ENCODE results near the gene CCL24. TPM values are rescaled to one million over a fixed set of nuclear protein-coding genes. Genes with fewer than 3 reads are reported as not detected.
"Not testable (repeated sequence)": the region's sequence is repeated elsewhere in the genome, so short reads cannot be mapped to it uniquely, and the experiment has no call there.

Gene CCL24
- total RNA-seq, 1 experiment from 2014 or later: not detected

GRCh38 chr7:75833662-75834061 is 20.1 kb upstream of the CCL24 start:
- H3K27ac ChIP-seq (ENCODE audit: low read length); H3K9me3 ChIP-seq (ENCODE audit: low read length); H3K4me2 ChIP-seq (ENCODE audit: low read depth, low read length, poor library complexity, severe bottlenecking); H3K27me3 ChIP-seq (ENCODE audit: low read length); H3K4me1 ChIP-seq (ENCODE audit: low read length); H3K4me3 ChIP-seq (ENCODE audit: low read length); H2AFZ ChIP-seq (ENCODE audit: low read length); H3K9me2 ChIP-seq (replicated peaks; ENCODE audit: insufficient read depth, low read length); H4K20me1 ChIP-seq (ENCODE audit: insufficient read depth, low read depth, low read length); H3K79me2 ChIP-seq (ENCODE audit: low read length); H3K36me3 ChIP-seq (ENCODE audit: insufficient read depth, low read length); H3K9ac ChIP-seq (ENCODE audit: low read length); DNase-seq: not testable (repeated sequence)

GRCh38 chr7:75830978-75831377 is 17.4 kb upstream of the CCL24 start:
- H3K4me3 ChIP-seq (ENCODE audit: low read length): no peak overlapping the region
- H3K4me2 ChIP-seq (ENCODE audit: low read depth, low read length, poor library complexity, severe bottlenecking): no peak overlapping the region
- H3K27ac ChIP-seq (ENCODE audit: low read length): no peak overlapping the region
- no peak for DNase-seq
- H3K9me2 ChIP-seq (replicated peaks; ENCODE audit: insufficient read depth, low read length): no peaks in the 10 kb centered on the region
- H2AFZ ChIP-seq (ENCODE audit: low read length): no peak overlapping the region
- no peaks in the 10 kb centered on the region for H3K9me3 ChIP-seq (ENCODE audit: low read length)
- H3K9ac ChIP-seq (ENCODE audit: low read length): no peak overlapping the region
- no peaks in the 10 kb centered on the region for H4K20me1 ChIP-seq (ENCODE audit: insufficient read depth, low read depth, low read length)
- no peaks in the 10 kb centered on the region for H3K36me3 ChIP-seq (ENCODE audit: insufficient read depth, low read length)
- H3K27me3 ChIP-seq (ENCODE audit: low read length): no peaks in the 10 kb centered on the region
- H3K4me1 ChIP-seq (ENCODE audit: low read length): no peaks in the 10 kb centered on the region
- no peaks in the 10 kb centered on the region for H3K79me2 ChIP-seq (ENCODE audit: low read length)

GRCh38 chr7:75829656-75830055 is 16.1 kb upstream of the CCL24 start:
- not testable (repeated sequence) for H4K20me1 ChIP-seq (ENCODE audit: insufficient read depth, low read depth, low read length); H3K9me2 ChIP-seq (replicated peaks; ENCODE audit: insufficient read depth, low read length); H3K79me2 ChIP-seq (ENCODE audit: low read length); H3K36me3 ChIP-seq (ENCODE audit: insufficient read depth, low read length); H3K9ac ChIP-seq (ENCODE audit: low read length); H3K4me1 ChIP-seq (ENCODE audit: low read length); H2AFZ ChIP-seq (ENCODE audit: low read length); H3K4me3 ChIP-seq (ENCODE audit: low read length); H3K9me3 ChIP-seq (ENCODE audit: low read length); H3K27me3 ChIP-seq (ENCODE audit: low read length); H3K4me2 ChIP-seq (ENCODE audit: low read depth, low read length, poor library complexity, severe bottlenecking); H3K27ac ChIP-seq (ENCODE audit: low read length)
- DNase-seq: peak; percentile 42

- H3K4me2 ChIP-seq (ENCODE audit: low read depth, low read length, poor library complexity, severe bottlenecking): no peak overlapping the region
- no peak overlapping the region for H2AFZ ChIP-seq (ENCODE audit: low read length)
These were observed 9.7 kb upstream of the CCL24 start for GRCh38 chr7:75823198-75823910.

GRCh38 chr7:75820688-75821087 is 7.1 kb upstream of the CCL24 start:
- no peak overlapping the region for H3K9ac ChIP-seq (ENCODE audit: low read length)
- H3K27ac ChIP-seq (ENCODE audit: low read length): no peak overlapping the region
- no peaks in the 10 kb centered on the region for H3K9me2 ChIP-seq (replicated peaks; ENCODE audit: insufficient read depth, low read length)
- DNase-seq: no peak
- H3K9me3 ChIP-seq (ENCODE audit: low read length): no peaks in the 10 kb centered on the region
- no peaks in the 10 kb centered on the region for H3K27me3 ChIP-seq (ENCODE audit: low read length)
- no peak overlapping the region for H3K4me3 ChIP-seq (ENCODE audit: low read length)
- no peak overlapping the region for H2AFZ ChIP-seq (ENCODE audit: low read length)
- no peaks in the 10 kb centered on the region for H3K4me1 ChIP-seq (ENCODE audit: low read length)
- H3K36me3 ChIP-seq (ENCODE audit: insufficient read depth, low read length): no peaks in the 10 kb centered on the region
- no peaks in the 10 kb centered on the region for H3K79me2 ChIP-seq (ENCODE audit: low read length)
- H3K4me2 ChIP-seq (ENCODE audit: low read depth, low read length, poor library complexity, severe bottlenecking): no peak overlapping the region
- no peaks in the 10 kb centered on the region for H4K20me1 ChIP-seq (ENCODE audit: insufficient read depth, low read depth, low read length)

More at GRCh38 chr7:75823198-75823910, 9.7 kb upstream of the CCL24 start:
- Histone ChIP-seq H3K9me2 (replicated peaks; ENCODE audit: insufficient read depth, low read length) (no peaks in the 10 kb centered on the region), H3K27ac (ENCODE audit: low read length) (no peak overlapping the region), H3K9ac (ENCODE audit: low read length) (no peak overlapping the region), H3K36me3 (ENCODE audit: insufficient read depth, low read length) (no peaks in the 10 kb centered on the region), H3K9me3 (ENCODE audit: low read length) (no peaks in the 10 kb centered on the region), H3K27me3 (ENCODE audit: low read length) (no peaks in the 10 kb centered on the region), H3K4me1 (ENCODE audit: low read length) (no peaks in the 10 kb centered on the region), H4K20me1 (ENCODE audit: insufficient read depth, low read depth, low read length) (no peaks in the 10 kb centered on the region), H3K79me2 (ENCODE audit: low read length) (no peaks in the 10 kb centered on the region), H3K4me3 (ENCODE audit: low read length) (no peak overlapping the region)
- DNase-seq: no peak

DNA sequence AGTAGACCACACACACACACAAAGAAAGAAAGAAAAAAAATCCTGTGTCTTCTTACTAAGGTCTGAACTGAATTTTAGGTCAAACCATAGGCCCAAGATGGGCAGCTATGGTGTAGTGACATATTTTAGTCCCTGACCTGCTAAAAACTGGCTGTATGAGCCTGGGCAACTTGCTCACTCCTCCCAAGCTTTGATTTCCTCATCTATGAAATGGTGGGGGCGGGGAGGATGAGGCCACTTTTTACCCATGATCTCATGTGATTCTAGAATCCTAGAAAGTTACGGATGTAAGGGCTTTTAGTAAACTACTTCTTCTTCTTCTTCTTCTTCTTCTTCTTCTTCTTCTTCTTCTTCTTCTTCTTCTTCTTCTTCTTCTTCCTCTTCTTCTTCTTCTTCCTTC is 6.1 kb upstream of the CCL24 start:
- Histone ChIP-seq H3K27ac (ENCODE audit: low read length) (no peak overlapping the region), H4K20me1 (ENCODE audit: insufficient read depth, low read depth, low read length) (no peaks in the 10 kb centered on the region), H2AFZ (ENCODE audit: low read length) (no peak overlapping the region), H3K4me2 (ENCODE audit: low read depth, low read length, poor library complexity, severe bottlenecking) (no peak overlapping the region), H3K36me3 (ENCODE audit: insufficient read depth, low read length) (no peaks in the 10 kb centered on the region), H3K27me3 (ENCODE audit: low read length) (no peaks in the 10 kb centered on the region), H3K9ac (ENCODE audit: low read length) (no peak overlapping the region), H3K4me1 (ENCODE audit: low read length) (no peaks in the 10 kb centered on the region), H3K9me2 (replicated peaks; ENCODE audit: insufficient read depth, low read length) (no peaks in the 10 kb centered on the region), H3K79me2 (ENCODE audit: low read length) (no peaks in the 10 kb centered on the region), H3K9me3 (ENCODE audit: low read length) (no peaks in the 10 kb centered on the region), H3K4me3 (ENCODE audit: low read length) (no peak overlapping the region)
- no peak for DNase-seq

DNA sequence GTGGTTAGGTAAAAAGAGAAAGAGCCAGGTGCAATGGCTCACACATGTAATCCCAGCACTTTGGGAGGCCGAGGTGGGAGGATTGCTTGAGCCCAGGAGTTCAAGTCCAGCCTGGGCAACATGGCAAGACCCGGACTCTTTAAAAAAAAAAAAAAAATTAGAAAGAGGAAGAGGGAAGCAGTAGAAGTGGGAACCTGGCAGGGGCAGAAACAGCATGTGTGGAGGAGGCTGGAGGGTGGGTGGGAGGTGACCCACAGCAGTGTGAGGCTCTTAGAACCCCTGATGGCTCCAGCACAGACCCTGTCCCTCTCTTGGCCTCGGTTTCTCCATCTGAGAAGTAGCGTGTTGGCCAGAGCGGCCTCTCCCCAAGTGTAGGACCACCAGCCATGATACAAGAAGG is 4.9 kb upstream of the CCL24 start:
- Histone ChIP-seq H3K9me3 (ENCODE audit: low read length) (no peaks in the 10 kb centered on the region), H3K27me3 (ENCODE audit: low read length) (no peaks in the 10 kb centered on the region), H2AFZ (ENCODE audit: low read length) (no peak overlapping the region), H3K36me3 (ENCODE audit: insufficient read depth, low read length) (no peaks in the 10 kb centered on the region), H3K27ac (ENCODE audit: low read length) (no peak overlapping the region), H3K9me2 (replicated peaks; ENCODE audit: insufficient read depth, low read length) (no peaks in the 10 kb centered on the region), H3K4me3 (ENCODE audit: low read length) (no peak overlapping the region), H4K20me1 (ENCODE audit: insufficient read depth, low read depth, low read length) (no peaks in the 10 kb centered on the region), H3K79me2 (ENCODE audit: low read length) (no peaks in the 10 kb centered on the region), H3K9ac (ENCODE audit: low read length) (no peak overlapping the region), H3K4me1 (ENCODE audit: low read length) (no peaks in the 10 kb centered on the region), H3K4me2 (ENCODE audit: low read depth, low read length, poor library complexity, severe bottlenecking) (no peak overlapping the region)
- DNase-seq: no peak

GRCh38 chr7:75817116-75817515 is 3.5 kb upstream of the CCL24 start:
- Histone ChIP-seq H3K27ac (ENCODE audit: low read length) (no peak overlapping the region), H3K9ac (ENCODE audit: low read length) (no peak overlapping the region), H3K27me3 (ENCODE audit: low read length) (no peaks in the 10 kb centered on the region), H4K20me1 (ENCODE audit: insufficient read depth, low read depth, low read length) (no peaks in the 10 kb centered on the region), H3K9me3 (ENCODE audit: low read length) (no peaks in the 10 kb centered on the region), H3K9me2 (replicated peaks; ENCODE audit: insufficient read depth, low read length) (no peaks in the 10 kb centered on the region), H3K4me1 (ENCODE audit: low read length) (no peaks in the 10 kb centered on the region), H3K4me3 (ENCODE audit: low read length) (no peak overlapping the region), H3K36me3 (ENCODE audit: insufficient read depth, low read length) (no peaks in the 10 kb centered on the region), H2AFZ (ENCODE audit: low read length) (no peak overlapping the region), H3K4me2 (ENCODE audit: low read depth, low read length, poor library complexity, severe bottlenecking) (no peak overlapping the region), H3K79me2 (ENCODE audit: low read length) (no peaks in the 10 kb centered on the region)
- DNase-seq: no peak
